K562 (cell line): ENCODE data around the gene RPL27. TPM values are rescaled to one million over a fixed set of nuclear protein-coding genes. Genes with fewer than 3 reads are reported as not detected.

Experiments
- HMG20A ChIP-seq: fragments of 450-650 bp; formaldehyde crosslinking; conservative IDR thresholded peaks from 2 replicates; pipeline ENCODE4 v1.4.0; 2020; ENCODE audit warnings: mild to moderate bottlenecking, mixed read lengths
- MTA1 ChIP-seq: fragments of 450-650 bp; IDR thresholded peaks from 2 replicates; pipeline ENCODE4 v1.6.1; 2017; ENCODE audit warnings: borderline replicate concordance
- MTA2 ChIP-seq: fragments of 450-650 bp; IDR thresholded peaks from 2 replicates; pipeline ENCODE4 v1.6.1; 2016; ENCODE audit warnings: low read depth
- MTA3 ChIP-seq: fragments of 450-650 bp; formaldehyde crosslinking; IDR thresholded peaks from 2 replicates; pipeline ENCODE4 v1.6.1; 2017; ENCODE audit warnings: mild to moderate bottlenecking, borderline replicate concordance
- NCOA1 ChIP-seq: fragments of 450-650 bp; IDR thresholded peaks from 2 replicates; pipeline ENCODE4 v1.6.1; 2016; ENCODE audit warnings: low read depth
- PHF20 ChIP-seq: fragments of 450-650 bp; IDR thresholded peaks from 2 replicates; pipeline ENCODE4 v1.6.1; 2018; ENCODE audit not compliant: partially characterized antibody
- RBBP5 ChIP-seq: fragments of 200-600 bp; sonication (generic); IDR thresholded peaks from 2 replicates; pipeline ENCODE4 v1.6.1; 2012; ENCODE audit warnings: borderline replicate concordance, mild to moderate bottlenecking, low read length, control low read depth, inconsistent platforms; ENCODE audit not compliant: insufficient read depth, poor library complexity, severe bottlenecking
- RNF2 ChIP-seq: sonication (generic); IDR thresholded peaks from 2 replicates; pipeline ENCODE4 v1.6.1; 2016
- SMARCA5 ChIP-seq: fragments of 450-650 bp; IDR thresholded peaks from 2 replicates; pipeline ENCODE4 v1.6.1; 2016
- SUPT5H ChIP-seq: fragments of 450-650 bp; IDR thresholded peaks from 2 replicates; pipeline ENCODE4 v1.6.1; 2016
- TBP ChIP-seq: optimal IDR thresholded peaks from 2 replicates; pipeline ENCODE3; 2011; ENCODE audit warnings: low read depth, low read length, improper control_type of control experiment
- TEAD1 ChIP-seq, 2 experiments: fragments of 450-650 bp in 1 of 2; sonication (generic) in 1 of 2; formaldehyde crosslinking; IDR thresholded peaks; 2 replicates each; pipeline versions ENCODE4 v1.4.0 to v1.8.0; 2020 to 2022; ENCODE audit warnings: mild to moderate bottlenecking in 2 of 2, missing genetic modification reagents in 1 of 2
- TEAD4 ChIP-seq, 2 experiments: sonication (generic) in 1 of 2; formaldehyde crosslinking in 1 of 2; IDR thresholded peaks; 2 replicates each; pipeline versions ENCODE4 v1.6.1 to v1.8.0; 2012 to 2022; ENCODE audit warnings: borderline replicate concordance in 1 of 2, inconsistent platforms in 1 of 2, low read length in 1 of 2, mild to moderate bottlenecking in 1 of 2, missing genetic modification reagents in 1 of 2
- polyA plus RNA-seq, 8 experiments: library from polyadenylated mRNA; depleted of rRNA in 4 of 8; stranded (reverse) in 5 of 8; unstranded in 3 of 8; fragments of >200 nt; fragmentation: Nextera tagmentation in 2 of 8; fragmentation: Illumina TruSeq in 1 of 8; extraction: Ambion mirVana in 2 of 8; extraction: Trizol in 1 of 8; gene quantifications; 2 replicates each; pipeline versions ENCODE4 v1.2.1 to v1.2.3, GENCODE V29; 2011 to 2014; ENCODE audit warnings: inconsistent platforms in 1 of 8, missing spikeins in 1 of 8
- total RNA-seq, 7 experiments: library from RNA; depleted of rRNA in 6 of 7; stranded (reverse); fragments of >200 nt in 6 of 7; fragmentation: Illumina TruSeq in 2 of 7; extraction: Trizol in 2 of 7; gene quantifications; 2 replicates each; pipeline versions ENCODE4 v1.2.1 to v1.2.3, GENCODE V29; 2011 to 2021; ENCODE audit warnings: low replicate concordance in 1 of 7
- TF ChIP-seq, protein P1 (sequence below), 2 experiments: fragments of 450-650 bp; formaldehyde crosslinking in 1 of 2; IDR thresholded peaks; 2 replicates each; pipeline versions ENCODE4 v1.4.0 to v1.6.1; 2014 to 2020; ENCODE audit warnings: mild to moderate bottlenecking in 2 of 2, borderline replicate concordance in 1 of 2, low read depth in 1 of 2
- TF ChIP-seq, protein P2 (sequence below): fragments of 450-650 bp; IDR thresholded peaks from 2 replicates; pipeline ENCODE4 v1.6.1; 2016; ENCODE audit warnings: antibody characterized with exemption
- TF ChIP-seq, protein P3 (sequence below): fragments of 200-800 bp; sonication (Bioruptor generic); IDR thresholded peaks from 2 replicates; pipeline ENCODE4 v1.6.1; 2017; ENCODE audit warnings: missing genetic modification characterization, missing compliant biosample characterization

Gene RPL27
- total and polyA plus RNA-seq, 9 of the 15 experiments (the other 6 are each of a cell fraction or from before 2014, with no cell fraction given): 1,539 to 6,155 (median 3,710) TPM

DNA sequence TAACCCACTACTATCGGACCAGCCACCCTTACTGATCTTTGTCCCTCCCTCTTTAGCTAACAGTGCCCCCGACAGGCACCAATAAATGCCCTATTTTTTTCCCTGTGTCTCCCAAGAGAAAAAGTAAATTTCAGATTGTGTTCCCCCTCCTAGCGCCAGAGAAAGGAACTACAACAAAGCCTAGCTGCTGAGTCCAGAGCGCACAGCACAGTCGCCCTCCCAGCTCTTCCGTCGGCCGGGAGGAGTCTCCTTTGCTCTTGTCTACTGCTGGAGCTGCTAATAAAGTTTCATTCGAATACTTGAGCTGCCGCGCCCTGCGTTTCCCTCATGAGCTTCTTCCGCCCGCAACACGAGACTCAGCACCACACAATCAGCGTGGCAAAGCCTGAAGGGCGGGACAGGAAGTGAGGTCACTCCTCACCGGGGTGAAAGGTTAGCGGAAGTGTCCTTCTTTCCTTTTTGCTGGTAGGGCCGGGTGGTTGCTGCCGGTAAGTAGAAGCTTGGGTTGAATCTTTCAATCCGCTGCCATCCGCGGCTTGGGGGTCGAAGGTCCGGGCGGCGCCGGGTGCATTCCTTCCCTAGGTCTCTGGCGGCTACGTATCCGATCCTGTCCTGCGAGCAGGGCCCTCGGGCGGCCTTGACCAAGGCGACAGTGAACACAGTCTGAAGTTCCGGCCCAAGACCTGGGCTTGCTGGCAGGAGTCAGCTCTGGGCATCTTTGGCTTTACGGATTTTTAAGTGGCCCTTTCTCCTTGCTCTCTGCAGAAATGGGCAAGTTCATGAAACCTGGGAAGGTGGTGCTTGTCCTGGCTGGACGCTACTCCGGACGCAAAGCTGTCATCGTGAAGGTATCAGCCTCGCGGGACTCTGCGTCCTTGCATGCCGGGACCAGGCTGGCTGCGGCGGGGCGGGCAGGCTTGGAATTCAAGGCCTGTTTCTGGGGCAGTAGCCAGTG is at the start of gene RPL27 (continued):
- TF ChIP-seq HMG20A (CRISPR knock-in tag) (no peak), SUPT5H (peak; percentile 98), NCOA1 (peak; percentile 76; the same call in 1 of the 2 replicates), MTA2 (peak; percentile 74), TBP (peak; percentile 98), MTA1 (peak; percentile 52; the same call in 1 of the 2 replicates), MTA3 (peak; percentile 94; the same call in 1 of the 2 replicates), SMARCA5 (no peak), PHF20 (peak; percentile 98), TEAD1 (CRISPR knock-in tag; IDR thresholded peaks at IDR 0.05) (peak; percentile 91 to 97), RNF2 (peak; percentile 64; the same call in 1 of the 2 replicates), RBBP5 (peak; percentile 98), TEAD4 (IDR thresholded peaks at IDR 0.05; ENCODE audit: low read length) (peak; percentile 77), TEAD4 (CRISPR knock-in tag; IDR thresholded peaks at IDR 0.05; ENCODE audit: borderline replicate concordance) (no peak)
- TF ChIP-seq, protein P1, sequence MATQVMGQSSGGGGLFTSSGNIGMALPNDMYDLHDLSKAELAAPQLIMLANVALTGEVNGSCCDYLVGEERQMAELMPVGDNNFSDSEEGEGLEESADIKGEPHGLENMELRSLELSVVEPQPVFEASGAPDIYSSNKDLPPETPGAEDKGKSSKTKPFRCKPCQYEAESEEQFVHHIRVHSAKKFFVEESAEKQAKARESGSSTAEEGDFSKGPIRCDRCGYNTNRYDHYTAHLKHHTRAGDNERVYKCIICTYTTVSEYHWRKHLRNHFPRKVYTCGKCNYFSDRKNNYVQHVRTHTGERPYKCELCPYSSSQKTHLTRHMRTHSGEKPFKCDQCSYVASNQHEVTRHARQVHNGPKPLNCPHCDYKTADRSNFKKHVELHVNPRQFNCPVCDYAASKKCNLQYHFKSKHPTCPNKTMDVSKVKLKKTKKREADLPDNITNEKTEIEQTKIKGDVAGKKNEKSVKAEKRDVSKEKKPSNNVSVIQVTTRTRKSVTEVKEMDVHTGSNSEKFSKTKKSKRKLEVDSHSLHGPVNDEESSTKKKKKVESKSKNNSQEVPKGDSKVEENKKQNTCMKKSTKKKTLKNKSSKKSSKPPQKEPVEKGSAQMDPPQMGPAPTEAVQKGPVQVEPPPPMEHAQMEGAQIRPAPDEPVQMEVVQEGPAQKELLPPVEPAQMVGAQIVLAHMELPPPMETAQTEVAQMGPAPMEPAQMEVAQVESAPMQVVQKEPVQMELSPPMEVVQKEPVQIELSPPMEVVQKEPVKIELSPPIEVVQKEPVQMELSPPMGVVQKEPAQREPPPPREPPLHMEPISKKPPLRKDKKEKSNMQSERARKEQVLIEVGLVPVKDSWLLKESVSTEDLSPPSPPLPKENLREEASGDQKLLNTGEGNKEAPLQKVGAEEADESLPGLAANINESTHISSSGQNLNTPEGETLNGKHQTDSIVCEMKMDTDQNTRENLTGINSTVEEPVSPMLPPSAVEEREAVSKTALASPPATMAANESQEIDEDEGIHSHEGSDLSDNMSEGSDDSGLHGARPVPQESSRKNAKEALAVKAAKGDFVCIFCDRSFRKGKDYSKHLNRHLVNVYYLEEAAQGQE (IDR thresholded peaks at IDR 0.05; ENCODE audit: borderline replicate concordance): peak; percentile 64; the same call in 1 of the 2 replicates
- TF ChIP-seq, protein P1 (CRISPR knock-in tag; IDR thresholded peaks at IDR 0.05; ENCODE audit: low read depth): 0 out of 2 replicates have a peak, but pooled peaks have one; percentile 25
- TF ChIP-seq, protein P2, sequence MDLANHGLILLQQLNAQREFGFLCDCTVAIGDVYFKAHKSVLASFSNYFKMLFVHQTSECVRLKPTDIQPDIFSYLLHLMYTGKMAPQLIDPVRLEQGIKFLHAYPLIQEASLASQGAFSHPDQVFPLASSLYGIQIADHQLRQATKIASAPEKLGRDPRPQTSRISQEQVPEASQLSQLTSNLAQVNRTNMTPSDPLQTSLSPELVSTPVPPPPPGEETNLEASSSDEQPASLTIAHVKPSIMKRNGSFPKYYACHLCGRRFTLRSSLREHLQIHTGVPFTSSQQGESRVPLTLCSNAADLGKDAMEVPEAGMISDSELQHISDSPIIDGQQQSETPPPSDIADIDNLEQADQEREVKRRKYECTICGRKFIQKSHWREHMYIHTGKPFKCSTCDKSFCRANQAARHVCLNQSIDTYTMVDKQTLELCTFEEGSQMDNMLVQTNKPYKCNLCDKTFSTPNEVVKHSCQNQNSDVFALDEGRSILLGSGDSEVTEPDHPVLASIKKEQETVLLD: peak; percentile 68; the same call in 1 of the 2 replicates
- TF ChIP-seq, protein P3, sequence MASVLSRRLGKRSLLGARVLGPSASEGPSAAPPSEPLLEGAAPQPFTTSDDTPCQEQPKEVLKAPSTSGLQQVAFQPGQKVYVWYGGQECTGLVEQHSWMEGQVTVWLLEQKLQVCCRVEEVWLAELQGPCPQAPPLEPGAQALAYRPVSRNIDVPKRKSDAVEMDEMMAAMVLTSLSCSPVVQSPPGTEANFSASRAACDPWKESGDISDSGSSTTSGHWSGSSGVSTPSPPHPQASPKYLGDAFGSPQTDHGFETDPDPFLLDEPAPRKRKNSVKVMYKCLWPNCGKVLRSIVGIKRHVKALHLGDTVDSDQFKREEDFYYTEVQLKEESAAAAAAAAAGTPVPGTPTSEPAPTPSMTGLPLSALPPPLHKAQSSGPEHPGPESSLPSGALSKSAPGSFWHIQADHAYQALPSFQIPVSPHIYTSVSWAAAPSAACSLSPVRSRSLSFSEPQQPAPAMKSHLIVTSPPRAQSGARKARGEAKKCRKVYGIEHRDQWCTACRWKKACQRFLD (CRISPR knock-in tag): peak; percentile 94
